Activated naive CD8-positive, alpha-beta T cell treated with anti-CD3 and anti-CD28 coated beads, Interleukin-2, amount 50 U/mL, for 16 hours (primary cell): ENCODE measurements around the gene PDE6B.
A peak's percentile ranks its signal among the peaks of the same experiment; 100 is the strongest.
"Not testable (repeated sequence)": the region's sequence is repeated elsewhere in the genome, so short reads cannot be mapped to it uniquely, and the experiment has no call there.

Source experiments
- DNase-seq: peaks from one replicate; pipeline ENCODE4 v3.0.0-alpha.2; 2020; ENCODE audit warnings: low read depth, low spot score

Gene PDE6B

GRCh38 chr4:656436-657337 lies 31.3 kb downstream of the PDE6B start:
- DNase-seq: no peak

GRCh38 chr4:657338-657833 lies 32.0 kb downstream of the PDE6B start:
- DNase-seq: no peak

GRCh38 chr4:657834-658667 lies 32.7 kb downstream of the PDE6B start:
- no peak for DNase-seq

- no peak for DNase-seq
These were observed 33.6 kb downstream of the PDE6B start for GRCh38 chr4:658681-659667.

- DNase-seq: no peak
These were observed 34.5 kb downstream of the PDE6B start for GRCh38 chr4:659851-660250.

DNA sequence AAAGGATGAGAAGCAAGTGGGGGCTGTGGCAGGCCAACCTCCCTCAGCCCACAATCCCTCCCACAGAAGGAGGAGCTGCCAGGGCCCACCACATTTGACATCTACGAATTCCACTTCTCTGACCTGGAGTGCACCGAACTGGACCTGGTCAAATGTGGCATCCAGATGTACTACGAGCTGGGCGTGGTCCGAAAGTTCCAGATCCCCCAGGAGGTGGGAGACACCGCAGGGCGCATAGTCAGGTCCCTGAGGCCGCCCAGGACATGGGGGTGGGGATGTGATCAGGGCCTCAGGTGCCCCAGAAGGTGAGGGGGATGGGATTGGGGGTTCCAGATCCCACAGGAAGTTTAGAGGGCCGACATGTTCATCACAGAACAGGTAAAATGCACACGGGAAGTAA lies 35.0 kb downstream of the PDE6B start:
- no peak for DNase-seq

DNA sequence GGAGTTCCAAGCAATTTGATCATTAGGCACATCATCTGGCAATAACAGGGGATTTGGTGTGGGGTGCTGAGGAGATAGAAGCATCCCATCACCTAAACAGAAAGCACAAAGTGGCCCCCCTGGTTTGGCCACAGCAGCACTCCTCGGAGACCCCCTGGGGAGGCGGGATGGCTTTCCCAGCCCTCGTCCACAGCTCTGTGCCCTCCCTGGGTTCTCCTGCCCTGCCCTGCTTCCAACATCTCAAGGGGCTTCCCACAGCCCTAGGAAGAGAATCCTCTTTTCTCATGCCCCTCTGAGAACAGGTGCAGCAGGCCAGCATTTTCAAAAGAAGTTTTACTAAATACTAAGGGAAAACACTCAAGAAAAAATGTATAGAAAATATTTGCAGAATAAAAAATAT lies 35.9 kb downstream of the PDE6B start:
- DNase-seq: no peak

GRCh38 chr4:661881-662761 lies 36.7 kb downstream of the PDE6B start:
- DNase-seq: no peak

DNA sequence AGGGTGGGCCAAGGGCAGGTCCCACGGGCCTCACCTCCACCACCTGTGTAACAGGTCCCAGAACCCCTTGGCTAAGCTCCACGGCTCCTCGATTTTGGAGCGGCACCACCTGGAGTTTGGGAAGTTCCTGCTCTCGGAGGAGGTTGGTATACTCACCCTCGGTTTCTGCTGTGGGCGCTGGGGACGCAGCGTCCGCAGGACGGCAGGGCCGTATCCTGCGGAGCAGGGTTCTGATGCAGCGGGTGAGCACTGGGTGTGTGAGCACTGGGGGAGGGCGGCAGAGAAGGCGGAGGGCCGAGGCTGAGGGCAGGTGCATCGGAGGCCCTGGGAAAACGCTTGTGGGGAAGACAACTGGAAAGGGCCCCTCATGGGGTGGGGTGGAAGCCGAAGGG lies 37.7 kb downstream of the PDE6B start:
- DNase-seq: no peak

- DNase-seq: peak; percentile 64
These were observed 38.4 kb downstream of the PDE6B start for GRCh38 chr4:663438-664428.

GRCh38 chr4:664713-665231 lies 39.4 kb downstream of the PDE6B start:
- no peak for DNase-seq

DNA sequence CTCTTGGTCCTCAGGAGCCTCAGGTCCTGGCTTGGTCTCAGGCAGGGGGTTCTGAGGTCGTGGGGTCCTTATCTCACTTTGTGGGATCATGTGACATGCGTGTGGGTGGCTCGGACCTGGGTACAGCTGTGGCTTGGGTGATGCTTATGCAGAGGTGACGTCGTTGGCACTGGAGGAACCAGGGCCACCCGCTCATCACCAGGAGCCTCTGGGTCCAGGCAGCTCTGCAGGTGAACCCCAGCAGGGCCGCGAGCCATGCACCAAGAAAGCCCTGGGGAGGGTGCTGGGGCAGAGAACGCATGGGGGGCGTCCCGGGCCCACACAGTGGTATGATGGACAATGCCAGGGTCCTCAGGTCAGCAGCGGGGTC lies 40.0 kb downstream of the PDE6B start:
- DNase-seq: no peak

DNA sequence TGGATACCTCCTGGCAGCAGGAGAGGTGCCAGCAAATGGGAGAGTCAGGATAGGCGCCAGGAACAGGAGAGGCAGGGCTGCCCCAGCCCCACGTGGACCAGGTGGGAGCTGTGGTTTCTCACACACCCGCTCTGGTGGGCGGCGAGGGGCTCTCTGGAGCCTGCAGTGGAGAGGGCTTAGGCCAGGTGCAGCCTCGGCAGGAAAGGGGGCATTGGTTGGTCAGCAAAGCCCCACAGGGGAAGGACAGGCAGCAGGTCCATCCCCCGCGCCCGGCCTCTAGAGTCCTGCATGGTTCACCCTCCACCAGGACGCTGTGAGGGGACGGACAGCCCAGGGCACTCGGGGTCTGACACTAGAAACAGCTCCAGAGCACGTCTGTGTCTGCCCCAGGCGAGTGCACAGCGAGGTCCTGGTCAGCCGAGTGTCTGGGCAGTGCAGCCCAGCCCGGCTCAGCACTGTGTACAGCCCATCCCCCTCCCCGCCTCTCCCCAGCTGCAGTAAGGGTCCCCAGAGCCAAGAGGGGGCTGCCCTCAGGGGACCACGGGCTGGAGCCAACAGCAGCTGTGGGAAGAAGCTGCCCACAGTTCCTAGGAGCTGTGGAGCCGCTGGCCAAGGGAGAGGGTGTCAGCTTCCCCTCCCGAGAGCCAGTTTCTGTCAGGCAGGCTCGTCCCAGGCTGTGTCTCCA lies 40.5 kb downstream of the PDE6B start:
- no peak for DNase-seq

DNA sequence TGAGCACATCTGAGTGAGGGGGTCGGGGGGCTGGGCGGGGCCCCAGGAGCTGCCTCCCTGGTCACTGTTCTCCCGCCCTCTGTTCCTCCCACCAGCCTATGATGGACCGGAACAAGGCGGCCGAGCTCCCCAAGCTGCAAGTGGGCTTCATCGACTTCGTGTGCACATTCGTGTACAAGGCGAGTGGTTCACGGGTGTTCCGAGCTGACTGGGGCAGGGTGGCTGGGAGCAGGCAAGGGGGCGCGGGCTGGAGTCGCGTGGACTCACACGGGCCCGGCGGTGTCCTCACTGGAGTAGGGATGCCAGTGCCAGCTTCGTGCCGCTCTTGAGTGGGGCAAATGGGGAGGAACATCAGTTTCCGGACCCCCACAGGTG lies 41.0 kb downstream of the PDE6B start:
- DNase-seq: no peak

GRCh38 chr4:666822-667544 lies 41.6 kb downstream of the PDE6B start:
- DNase-seq: no peak

- no peak for DNase-seq
These were observed 42.2 kb downstream of the PDE6B start for GRCh38 chr4:667545-667925.

DNA sequence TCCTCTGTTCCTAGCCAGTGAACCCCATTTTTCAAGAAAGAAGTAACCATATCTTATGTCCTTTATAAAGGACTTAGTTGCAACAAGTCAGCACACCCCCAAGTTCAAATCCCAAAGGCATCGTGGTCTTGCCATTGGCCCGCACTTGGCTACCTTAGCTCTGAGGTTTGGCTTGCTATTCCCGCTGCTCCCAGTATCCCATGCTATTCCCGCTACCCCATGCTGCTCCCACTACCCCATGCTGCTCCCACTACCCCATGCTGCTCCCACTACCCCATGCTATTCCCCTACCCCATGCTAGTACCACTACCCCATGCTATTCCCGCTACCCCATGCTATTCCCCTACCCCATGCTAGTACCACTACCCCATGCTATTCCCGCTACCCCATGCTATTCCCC lies 42.8 kb downstream of the PDE6B start:
- not testable (repeated sequence) for DNase-seq
